ENCODE results near the gene CHN2. TPM values are rescaled to one million over a fixed set of nuclear protein-coding genes. Genes with fewer than 3 reads are reported as not detected.
A peak's percentile ranks its signal among the peaks of the same experiment; 100 is the strongest.

CHN2 gene
- total RNA-seq, 6 donors from 2014 or later = 6.2 to 13.7 (median 11.2) TPM

GRCh38 chr7:29281782-29282541, 87.4 kb downstream of the CHN2 start:
- no peak for DNase-seq
- Histone ChIP-seq H3K9me3 (no peaks in the 10 kb centered on the region), H3K4me1 (peaks cover 0 to 4% (median 0%) of the 10 kb centered on the region in 4 donors), H3K4me3 (no peak overlapping the region), H3K27ac (no peak overlapping the region), H3K36me3 (no peaks in the 10 kb centered on the region), H3K27me3 (no peaks in the 10 kb centered on the region)
- ATAC-seq (ENCODE audit: low FRiP score in 2 of 2) = peak in 1 of 2 donors; percentile 58
- 64 to 68% methylated on average over 7 to 12 of the region's 12 CpGs for WGBS, 2 donors
- no peak for TF ChIP-seq POLR2A (IDR thresholded peaks at IDR 0.05)
- no peak for TF ChIP-seq CTCF (IDR thresholded peaks at IDR 0.05)
- peak in 1 of 2 donors; percentile 22 for TF ChIP-seq POLR2AphosphoS5 (IDR thresholded peaks at IDR 0.05)
- TF ChIP-seq EP300 (IDR thresholded peaks at IDR 0.05) = no peak

- Histone ChIP-seq H3K36me3 (no peaks in the 10 kb centered on the region), H3K27me3 (no peaks in the 10 kb centered on the region), H3K9me3 (no peaks in the 10 kb centered on the region), H3K4me3 (no peak overlapping the region), H3K4me1 (peaks cover 0 to 4% (median 0%) of the 10 kb centered on the region in 4 donors), H3K27ac (no peak overlapping the region)
- no peak for DNase-seq
- 72 to 75% methylated on average over 13 of the region's 13 CpGs for WGBS, 2 donors
- peak in 1 of 2 donors; percentile 14 for ATAC-seq (ENCODE audit: low FRiP score in 2 of 2)
- TF ChIP-seq CTCF (IDR thresholded peaks at IDR 0.05) (no peak), POLR2A (IDR thresholded peaks at IDR 0.05) (peak in 1 of 4 donors; percentile 11)
Measured at GRCh38 chr7:29282819-29283414, 88.3 kb downstream of the CHN2 start.

- peaks cover 0 to 4% (median 0%) of the 10 kb centered on the region in 4 donors for H3K4me1 ChIP-seq
- ATAC-seq (ENCODE audit: low FRiP score in 2 of 2) (no peak), DNase-seq (no peak)
- no peak overlapping the region for H3K27ac ChIP-seq
- no peak overlapping the region for H3K4me3 ChIP-seq
- no peak for TF ChIP-seq EP300 (IDR thresholded peaks at IDR 0.05)
- TF ChIP-seq CTCF (IDR thresholded peaks at IDR 0.05) = no peak
- no peak for TF ChIP-seq POLR2A (IDR thresholded peaks at IDR 0.05)
- TF ChIP-seq POLR2AphosphoS5 (IDR thresholded peaks at IDR 0.05) = no peak
- WGBS, 2 donors = 67 to 73% methylated on average over 6 of the region's 6 CpGs
- H3K36me3 ChIP-seq = no peaks in the 10 kb centered on the region
- no peaks in the 10 kb centered on the region for H3K9me3 ChIP-seq
- no peaks in the 10 kb centered on the region for H3K27me3 ChIP-seq
Measured at GRCh38 chr7:29284696-29285443, 90.3 kb downstream of the CHN2 start.

GRCh38 chr7:29285444-29285793, 90.8 kb downstream of the CHN2 start:
- TF ChIP-seq CTCF (IDR thresholded peaks at IDR 0.05) = no peak
- no peak for TF ChIP-seq POLR2A (IDR thresholded peaks at IDR 0.05)
- no peak for TF ChIP-seq EP300 (IDR thresholded peaks at IDR 0.05)
- no peak for TF ChIP-seq POLR2AphosphoS5 (IDR thresholded peaks at IDR 0.05)
- Histone ChIP-seq H3K4me1 (peaks cover 0 to 4% (median 0%) of the 10 kb centered on the region in 4 donors), H3K27me3 (no peaks in the 10 kb centered on the region), H3K27ac (no peak overlapping the region), H3K4me3 (no peak overlapping the region), H3K9me3 (no peaks in the 10 kb centered on the region), H3K36me3 (no peaks in the 10 kb centered on the region)
- DNase-seq (no peak), ATAC-seq (ENCODE audit: low FRiP score in 2 of 2) (no peak)
- 45 to 85% methylated on average over 4 of the region's 4 CpGs for WGBS, 2 donors

Measured in upper lobe of left lung (tissue), 6 donors.